ENCODE data around the gene BLZF1. TPM values are rescaled to one million over a fixed set of nuclear protein-coding genes. Genes with fewer than 3 reads are reported as not detected.

Gene BLZF1
- total RNA-seq, 1 experiment from 2014 or later: 57.8 TPM

GRCh38 chr1:169414952-169415351, 47.0 kb downstream of the BLZF1 start:
- Mint-ChIP-seq H3K9me3 (ENCODE audit: unreplicated experiment) (peaks cover 13% of the 10 kb centered on the region), H3K27me3 (ENCODE audit: insufficient read depth, unreplicated experiment) (peaks cover 11% of the 10 kb centered on the region), H3K27ac (ENCODE audit: low read depth, unreplicated experiment) (no peak overlapping the region), H3K4me1 (ENCODE audit: insufficient read depth, unreplicated experiment) (no peaks in the 10 kb centered on the region), H3K4me3 (ENCODE audit: unreplicated experiment) (no peak overlapping the region), H3K36me3 (ENCODE audit: insufficient read depth, unreplicated experiment) (no peaks in the 10 kb centered on the region)
- BruUV-seq (replicated peaks): no TSS peak
- DNase-seq (ENCODE audit: unreplicated experiment): no peak
- intact Hi-C loops (cut with micrococcal nuclease): no loop called here
- ChIA-PET POLR2A (no interaction called here), CTCF (interaction anchor here (0.7 kb wide), 1 partner anchor 290 kb away, joined by 3 read pairs; no protein-coding TSS in a partner anchor)
- TF ChIP-seq CTCF (IDR thresholded peaks at IDR 0.05; ENCODE audit: unreplicated experiment): no peak

GRCh38 chr1:169421309-169421708, 53.3 kb downstream of the BLZF1 start:
- no peaks in the 10 kb centered on the region for H3K9me3 Mint-ChIP-seq (ENCODE audit: unreplicated experiment)
- no peaks in the 10 kb centered on the region for H3K4me1 Mint-ChIP-seq (ENCODE audit: insufficient read depth, unreplicated experiment)
- POLR2A ChIA-PET: no interaction called here
- no peak overlapping the region for H3K27ac Mint-ChIP-seq (ENCODE audit: low read depth, unreplicated experiment)
- no peak for DNase-seq (ENCODE audit: unreplicated experiment)
- TF ChIP-seq CTCF (IDR thresholded peaks at IDR 0.05; ENCODE audit: unreplicated experiment): no peak
- CTCF ChIA-PET: no interaction called here
- no peaks in the 10 kb centered on the region for H3K36me3 Mint-ChIP-seq (ENCODE audit: insufficient read depth, unreplicated experiment)
- intact Hi-C loops (cut with micrococcal nuclease): no loop called here
- no peak overlapping the region for H3K4me3 Mint-ChIP-seq (ENCODE audit: unreplicated experiment)
- H3K27me3 Mint-ChIP-seq (ENCODE audit: insufficient read depth, unreplicated experiment): peaks cover 56% of the 10 kb centered on the region
- BruUV-seq (replicated peaks): no TSS peak

GRCh38 chr1:169426174-169426705, 58.2 kb downstream of the BLZF1 start:
- H3K9me3 Mint-ChIP-seq (ENCODE audit: unreplicated experiment): peaks cover 12% of the 10 kb centered on the region
- TF ChIP-seq CTCF (IDR thresholded peaks at IDR 0.05; ENCODE audit: unreplicated experiment): no peak
- no peak overlapping the region for H3K4me3 Mint-ChIP-seq (ENCODE audit: unreplicated experiment)
- intact Hi-C loops (cut with micrococcal nuclease): no loop called here
- ChIA-PET CTCF (interaction anchor here (1.2 to 1.5 kb wide), 2 partner anchors 9 to 13 kb away, joined by 3 to 6 read pairs; no protein-coding TSS in a partner anchor), POLR2A (interaction anchor here (0.7 kb wide), 1 partner anchor 32 kb away, joined by 3 read pairs; no protein-coding TSS in a partner anchor)
- no peaks in the 10 kb centered on the region for H3K36me3 Mint-ChIP-seq (ENCODE audit: insufficient read depth, unreplicated experiment)
- no TSS peak for BruUV-seq (replicated peaks)
- no peak for DNase-seq (ENCODE audit: unreplicated experiment)
- H3K27ac Mint-ChIP-seq (ENCODE audit: low read depth, unreplicated experiment): no peak overlapping the region
- H3K27me3 Mint-ChIP-seq (ENCODE audit: insufficient read depth, unreplicated experiment): peaks cover 84% of the 10 kb centered on the region
- H3K4me1 Mint-ChIP-seq (ENCODE audit: insufficient read depth, unreplicated experiment): no peaks in the 10 kb centered on the region

GRCh38 chr1:169427081-169427641, 59.2 kb downstream of the BLZF1 start, which contains the start of gene CCDC181:
Gene CCDC181, minus strand, starts transcription at chr1:169427474. Its CDS starts 2,547 bp downstream, at chr1:169424927.
- ChIA-PET POLR2A (no interaction called here), CTCF (interaction anchor here (1.2 to 1.5 kb wide), 2 partner anchors 10 to 12 kb away, joined by 3 to 6 read pairs; no protein-coding TSS in a partner anchor)
- TF ChIP-seq CTCF (IDR thresholded peaks at IDR 0.05; ENCODE audit: unreplicated experiment): no peak
- Mint-ChIP-seq H3K27me3 (ENCODE audit: insufficient read depth, unreplicated experiment) (peaks cover 84% of the 10 kb centered on the region), H3K27ac (ENCODE audit: low read depth, unreplicated experiment) (no peak within 1 kb of the TSS), H3K9me3 (ENCODE audit: unreplicated experiment) (peaks cover 12% of the 10 kb centered on the region), H3K4me3 (ENCODE audit: unreplicated experiment) (no peak within 1 kb of the TSS), H3K4me1 (ENCODE audit: insufficient read depth, unreplicated experiment) (no peaks in the 10 kb centered on the region), H3K36me3 (ENCODE audit: insufficient read depth, unreplicated experiment) (no peaks in the 10 kb centered on the region)
- intact Hi-C loops (cut with micrococcal nuclease): no loop called here
- BruUV-seq (replicated peaks): no TSS peak
- no peak for DNase-seq (ENCODE audit: unreplicated experiment)

Other genes starting within 250 kb of the BLZF1 start
- gene NME7, start 398 bp upstream of the BLZF1 start, total RNA-seq (2022): 36.5 and 46.8 TPM in 2 replicates
- gene CCDC181, start 59.3 kb downstream of the BLZF1 start, total RNA-seq (2022): not detected in 2 replicates
- gene SLC19A2, start 117.7 kb downstream of the BLZF1 start, total RNA-seq (2022): 13.9 and 16.7 TPM in 2 replicates
- 0.09 TPM in 1 of 2 replicates, not detected in the other for gene F5, start 218.3 kb downstream of the BLZF1 start, total RNA-seq (2022)

Measured in MCF 10A (cell line).